Measurements from ENCODE around the gene PHF2.

The PHF2 gene

DNA sequence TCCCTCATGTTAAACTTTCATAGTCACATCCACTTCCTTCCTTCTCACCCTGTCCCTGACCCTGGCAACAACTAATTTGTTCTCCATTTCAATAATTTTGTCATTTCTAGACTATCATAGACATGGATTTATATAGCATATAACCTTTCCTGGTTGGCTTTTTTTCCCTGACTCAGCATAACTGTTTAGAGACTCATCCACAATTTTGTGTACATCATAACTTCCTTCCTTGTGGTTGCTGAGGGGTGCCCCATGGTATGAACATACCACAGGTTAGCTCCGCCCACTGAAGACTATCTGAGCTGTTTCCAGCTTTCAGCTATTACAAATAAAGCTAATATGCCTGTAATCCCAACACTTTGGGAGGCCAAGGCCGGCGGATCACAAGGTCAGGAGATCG, 137.3 kb downstream of the PHF2 start:
- no peak for FAIRE-seq

DNA sequence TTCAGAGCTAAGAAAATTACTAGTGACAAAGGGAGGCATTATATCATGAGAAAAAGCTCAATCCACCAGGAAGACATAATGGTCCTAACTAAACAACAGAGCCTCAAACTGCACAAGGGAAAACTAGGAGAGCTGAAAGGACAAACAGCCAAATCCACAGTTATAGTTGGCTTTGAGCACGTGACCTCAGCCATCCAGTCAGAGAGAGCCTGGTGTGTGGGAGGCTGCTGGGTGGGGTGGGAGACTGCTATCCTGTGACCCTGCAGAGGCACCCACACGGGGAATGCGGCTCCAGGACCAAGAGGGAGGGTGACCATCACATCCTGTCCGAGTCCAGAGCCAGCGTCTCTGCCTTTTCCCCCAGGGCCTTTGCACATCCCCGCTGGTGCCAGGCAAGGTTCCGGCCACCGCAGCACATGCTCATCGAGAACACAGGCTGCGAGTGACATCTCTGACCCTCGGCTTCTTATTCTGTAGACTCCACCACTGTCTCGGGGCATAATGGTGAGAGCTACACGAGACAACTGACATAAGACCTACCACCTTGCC, 145.1 kb downstream of the PHF2 start:
- no peak for FAIRE-seq

DNA sequence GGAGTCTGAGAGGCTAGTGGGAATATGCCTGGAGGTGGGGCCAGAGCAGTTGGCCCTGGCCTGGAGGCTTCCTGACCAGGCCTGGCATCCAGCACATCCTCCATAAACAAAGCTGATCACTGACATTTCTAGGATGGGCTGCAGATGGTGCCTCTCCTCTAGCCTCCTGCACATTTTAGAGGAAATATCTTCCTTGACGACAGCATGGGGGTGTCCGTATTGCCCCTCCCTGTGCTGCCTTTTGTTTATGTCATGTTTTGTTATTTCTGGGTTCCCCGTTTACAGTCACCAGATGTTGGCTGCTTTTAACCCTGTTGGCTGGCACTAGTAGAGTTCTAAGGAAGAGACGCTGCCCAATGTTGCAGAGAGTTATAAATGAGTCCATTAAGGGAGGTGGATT, 148.5 kb downstream of the PHF2 start:
- FAIRE-seq = no peak

DNA sequence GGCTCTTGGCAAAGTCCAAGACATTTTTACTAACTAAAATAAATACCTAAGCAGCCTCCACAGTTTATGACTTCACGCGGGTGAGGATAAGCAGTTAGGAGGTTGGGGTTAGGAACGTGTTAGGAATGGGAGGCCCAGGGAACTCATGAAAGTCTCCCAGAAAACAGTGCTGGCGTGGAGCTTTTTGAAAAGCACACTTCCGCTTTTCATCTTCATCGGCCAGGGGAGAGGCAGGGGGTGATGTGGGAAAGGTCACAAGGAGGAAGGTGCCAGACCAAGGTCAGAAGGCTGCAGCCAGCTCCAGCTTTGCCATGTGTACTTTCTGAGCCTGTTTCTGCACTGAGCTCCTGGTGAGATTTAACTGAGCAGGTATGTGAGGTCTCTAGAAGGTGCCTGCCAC, 149.0 kb downstream of the PHF2 start:
- no peak for FAIRE-seq

GRCh38 chr9:93726147-93726546, 149.8 kb downstream of the PHF2 start:
- FAIRE-seq = no peak
